BJ (cell line): ENCODE results near the gene TSPAN6. TPM values are rescaled to one million over a fixed set of nuclear protein-coding genes. Genes with fewer than 3 reads are reported as not detected.

ENCODE experiments used
- CTCF ChIA-PET: fragments of 350-600 bp; formaldehyde crosslinking; extraction: SDS; loops from one replicate; lab custom pipeline; 2021; ENCODE audit warnings: antibody characterized with exemption, inconsistent platforms; lab: Yijun Ruan, JAX
- POLR2A ChIA-PET: fragments of 300-600 bp; sonication (Branson Sonifier 250); formaldehyde crosslinking; extraction: SDS; loops from one replicate; lab custom pipeline; 2021; ENCODE audit warnings: antibody characterized with exemption; lab: Charles Lee
- DNase-seq: peaks from one replicate; pipeline ENCODE4 v3.0.0-alpha.2; 2011; ENCODE audit warnings: low read depth
- H3K27me3 ChIP-seq: 2 replicates; pipeline ENCODE4 v1.6.0; 2011; ENCODE audit warnings: low read length; ENCODE audit not compliant: control insufficient read depth, insufficient read depth
- H3K36me3 ChIP-seq: 2 replicates; pipeline ENCODE4 v1.5.1; 2011; ENCODE audit warnings: low read length; ENCODE audit not compliant: control insufficient read depth, insufficient read depth
- H3K4me3 ChIP-seq: 2 replicates; pipeline ENCODE4 v1.5.1; 2011; ENCODE audit warnings: low read depth, mild to moderate bottlenecking, control low read depth, low read length
- CTCF ChIP-seq: IDR thresholded peaks from 2 replicates; pipeline ENCODE4 v1.5.1; 2011; ENCODE audit warnings: low read depth, mild to moderate bottlenecking, control low read depth, inconsistent platforms, low read length, moderate library complexity; ENCODE audit not compliant: insufficient read depth
- polyA plus RNA-seq: library from polyadenylated mRNA; depleted of rRNA; stranded (reverse); fragments of >200 nt; gene quantifications from 2 replicates; pipeline ENCODE4 v1.2.3, GENCODE V29; 2011

Gene TSPAN6
- polyA plus RNA-seq, 1 experiment: 8.8 TPM

GRCh38 chrX:100606753-100607152, 29.9 kb downstream of the TSPAN6 start:
- no peak for DNase-seq
- POLR2A ChIA-PET: no interaction called here
- CTCF ChIA-PET: interaction anchor here (0.9 to 1.1 kb wide), 2 partner anchors 8 to 162 kb away, joined by 3 read pairs; no protein-coding TSS in a partner anchor

GRCh38 chrX:100600758-100601157, 35.8 kb downstream of the TSPAN6 start:
- DNase-seq: no peak
- ChIA-PET POLR2A (no interaction called here), CTCF (interaction anchor here (0.8 to 1.6 kb wide), 2 partner anchors 15 to 168 kb away, joined by 3 to 5 read pairs; no protein-coding TSS in a partner anchor)
- no peaks in the 10 kb centered on the region for H3K36me3 ChIP-seq
- no peaks in the 10 kb centered on the region for H3K27me3 ChIP-seq
- TF ChIP-seq CTCF: no peak
- no peak overlapping the region for H3K4me3 ChIP-seq

More at GRCh38 chrX:100606753-100607152, 29.9 kb downstream of the TSPAN6 start:
- Histone ChIP-seq H3K27me3 (no peaks in the 10 kb centered on the region), H3K36me3 (no peaks in the 10 kb centered on the region), H3K4me3 (no peak overlapping the region)
- no peak for TF ChIP-seq CTCF

GRCh38 chrX:100600340-100600739, 36.3 kb downstream of the TSPAN6 start:
- no peak for DNase-seq
- Histone ChIP-seq H3K4me3 (no peak overlapping the region), H3K27me3 (no peaks in the 10 kb centered on the region), H3K36me3 (no peaks in the 10 kb centered on the region)
- CTCF ChIA-PET: interaction anchor here (0.8 to 1.6 kb wide), 2 partner anchors 15 to 168 kb away, joined by 3 to 5 read pairs; no protein-coding TSS in a partner anchor
- POLR2A ChIA-PET: no interaction called here
- no peak for TF ChIP-seq CTCF

GRCh38 chrX:100599456-100599855, 37.1 kb downstream of the TSPAN6 start:
- CTCF ChIA-PET: interaction anchor here (0.6 to 1.6 kb wide), 2 partner anchors 21 to 169 kb away, joined by 3 to 5 read pairs; no protein-coding TSS in a partner anchor
- TF ChIP-seq CTCF: no peak
- Histone ChIP-seq H3K27me3 (no peaks in the 10 kb centered on the region), H3K36me3 (no peaks in the 10 kb centered on the region), H3K4me3 (no peak overlapping the region)
- DNase-seq: no peak
- POLR2A ChIA-PET: no interaction called here

GRCh38 chrX:100596601-100597000, 40.0 kb downstream of the TSPAN6 start:
- Histone ChIP-seq H3K36me3 (no peaks in the 10 kb centered on the region), H3K27me3 (no peaks in the 10 kb centered on the region), H3K4me3 (no peak overlapping the region)
- DNase-seq: no peak
- POLR2A ChIA-PET: no interaction called here
- CTCF ChIA-PET: no interaction called here
- no peak for TF ChIP-seq CTCF
